Activated naive CD8-positive, alpha-beta T cell treated with anti-CD3 and anti-CD28 coated beads, Interleukin-2, amount 50 U/mL, for 24 hours (primary cell): Measurements from ENCODE around the gene CPT1A.

Experiments
- ATAC-seq: fragments of 150-1000 bp; cut with Tn5 transposase; one replicate; pipeline ENCODE4 v1.10.0; 2021
- DNase-seq: peaks from one replicate; pipeline ENCODE4 v3.0.0; 2021
- H3K27ac Mint-ChIP-seq: one replicate; pipeline ENCODE4 v1.8.0; 2021; ENCODE audit warnings: mild to moderate bottlenecking, mixed read lengths
- H3K27me3 Mint-ChIP-seq: one replicate; pipeline ENCODE4 v1.8.0; 2021; ENCODE audit warnings: mixed read lengths
- H3K36me3 Mint-ChIP-seq: one replicate; pipeline ENCODE4 v1.8.0; 2021; ENCODE audit warnings: low read depth, mixed read lengths
- H3K4me1 Mint-ChIP-seq: one replicate; pipeline ENCODE4 v1.8.0; 2021; ENCODE audit warnings: mixed read lengths
- H3K4me3 Mint-ChIP-seq: one replicate; pipeline ENCODE4 v1.8.0; 2021; ENCODE audit warnings: mild to moderate bottlenecking, moderate library complexity, mixed read lengths
- H3K9me3 Mint-ChIP-seq: one replicate; pipeline ENCODE4 v1.8.0; 2021; ENCODE audit warnings: mixed read lengths

The CPT1A gene

DNA sequence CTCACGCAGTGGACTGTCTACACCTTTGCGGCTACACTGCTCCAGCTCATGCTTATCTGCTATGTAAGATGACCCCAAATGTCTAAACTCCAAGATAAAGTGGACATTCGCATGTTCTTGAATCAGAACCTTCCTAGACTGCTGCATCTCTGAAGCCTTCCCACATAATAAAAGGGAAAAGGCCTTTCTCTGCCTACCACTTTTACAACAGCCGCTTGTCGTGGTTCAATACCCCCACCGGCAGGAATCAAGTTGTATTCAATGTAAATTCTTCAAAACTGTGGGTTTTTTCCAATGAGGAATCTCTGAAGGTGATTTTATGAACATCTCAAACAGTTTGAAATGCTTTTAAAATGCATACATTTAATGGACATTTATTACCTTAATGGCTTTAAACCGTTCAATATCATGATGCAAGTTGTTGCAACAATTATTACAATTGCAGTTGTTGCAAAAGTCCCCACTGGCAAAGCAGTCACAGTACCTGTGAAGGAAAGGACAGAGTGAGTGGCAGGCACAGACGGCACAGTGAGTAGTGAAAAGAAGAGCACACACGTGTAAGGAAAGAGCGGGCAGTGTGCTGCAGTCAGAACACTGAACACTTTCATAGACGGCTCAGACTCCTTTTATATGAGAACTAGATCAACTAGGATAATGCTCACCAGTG, 126.1 kb downstream of the CPT1A start:
- Mint-ChIP-seq H3K4me3 (no peak overlapping the region), H3K4me1 (no peaks in the 10 kb centered on the region), H3K9me3 (peaks cover 15% of the 10 kb centered on the region), H3K36me3 (peaks cover 10% of the 10 kb centered on the region), H3K27ac (no peak overlapping the region), H3K27me3 (peaks cover 2% of the 10 kb centered on the region)
- ATAC-seq (no peak), DNase-seq (no peak)

GRCh38 chr11:68714060-68714856, 127.5 kb downstream of the CPT1A start:
- Mint-ChIP-seq H3K27ac (no peak overlapping the region), H3K36me3 (peaks cover 3% of the 10 kb centered on the region)
- ATAC-seq = no peak

GRCh38 chr11:68711114-68711513, 130.6 kb downstream of the CPT1A start:
- Mint-ChIP-seq H3K27me3 (no peaks in the 10 kb centered on the region), H3K9me3 (no peaks in the 10 kb centered on the region), H3K27ac (no peak overlapping the region), H3K4me1 (no peaks in the 10 kb centered on the region), H3K36me3 (no peaks in the 10 kb centered on the region), H3K4me3 (no peak overlapping the region)
- DNase-seq (no peak), ATAC-seq (no peak)

More at GRCh38 chr11:68714060-68714856, 127.5 kb downstream of the CPT1A start:
- H3K9me3 Mint-ChIP-seq = peaks cover 4% of the 10 kb centered on the region
- no peak for DNase-seq
- no peaks in the 10 kb centered on the region for H3K27me3 Mint-ChIP-seq
- no peak overlapping the region for H3K4me3 Mint-ChIP-seq
- no peaks in the 10 kb centered on the region for H3K4me1 Mint-ChIP-seq

- DNase-seq (no peak), ATAC-seq (no peak)
- no peak overlapping the region for H3K27ac Mint-ChIP-seq
- H3K9me3 Mint-ChIP-seq = no peaks in the 10 kb centered on the region
- no peaks in the 10 kb centered on the region for H3K27me3 Mint-ChIP-seq
- H3K4me1 Mint-ChIP-seq = no peaks in the 10 kb centered on the region
- H3K4me3 Mint-ChIP-seq = no peak overlapping the region
- no peaks in the 10 kb centered on the region for H3K36me3 Mint-ChIP-seq
Measured at GRCh38 chr11:68710409-68710808, 131.3 kb downstream of the CPT1A start.

DNA sequence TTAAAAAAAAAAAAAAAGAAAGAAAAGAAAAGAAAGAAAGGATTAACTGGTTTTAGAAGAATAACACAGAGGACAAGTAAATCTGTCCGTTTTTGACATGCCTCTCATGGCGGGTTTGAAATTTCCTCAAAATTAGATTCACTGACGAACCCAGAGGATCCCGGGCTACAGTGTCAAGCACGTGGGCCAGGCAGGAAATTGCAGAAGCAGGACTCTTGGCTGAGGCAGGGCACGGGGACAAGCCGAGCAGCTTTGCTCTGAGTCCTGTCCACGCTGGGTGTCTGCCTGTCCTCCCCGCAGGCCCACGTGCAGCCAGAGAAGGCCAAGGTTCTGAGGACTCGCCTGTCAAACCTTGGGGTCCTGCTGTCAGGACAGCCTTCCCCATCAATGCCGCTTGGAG, 132.7 kb downstream of the CPT1A start:
- Mint-ChIP-seq H3K27ac (no peak overlapping the region), H3K9me3 (no peaks in the 10 kb centered on the region), H3K4me3 (no peak overlapping the region), H3K27me3 (no peaks in the 10 kb centered on the region), H3K4me1 (no peaks in the 10 kb centered on the region), H3K36me3 (no peaks in the 10 kb centered on the region)
- ATAC-seq (no peak), DNase-seq (no peak)

DNA sequence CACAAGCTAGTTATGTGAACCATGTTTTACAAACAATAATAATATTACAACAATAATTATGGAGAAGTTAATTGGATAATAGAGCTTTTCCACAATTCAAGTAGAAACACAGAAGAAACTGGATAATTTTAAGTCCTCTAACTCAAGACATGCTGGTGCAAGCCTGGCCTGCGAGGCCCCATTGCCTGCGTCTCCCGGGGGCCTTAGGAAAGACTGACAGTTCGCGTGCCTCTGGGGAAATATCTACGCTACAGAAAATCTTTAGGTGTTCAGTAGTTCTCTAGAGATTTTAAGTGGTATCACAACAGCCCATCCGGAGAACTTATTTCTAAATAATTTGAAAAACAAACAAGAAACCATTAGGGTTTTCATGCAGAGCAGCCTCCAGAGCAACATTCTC, 134.2 kb downstream of the CPT1A start:
- H3K27ac Mint-ChIP-seq = no peak overlapping the region
- no peaks in the 10 kb centered on the region for H3K4me1 Mint-ChIP-seq
- no peak for DNase-seq
- no peak for ATAC-seq
- no peaks in the 10 kb centered on the region for H3K36me3 Mint-ChIP-seq
- no peaks in the 10 kb centered on the region for H3K27me3 Mint-ChIP-seq
- no peak overlapping the region for H3K4me3 Mint-ChIP-seq
- H3K9me3 Mint-ChIP-seq = no peaks in the 10 kb centered on the region

DNA sequence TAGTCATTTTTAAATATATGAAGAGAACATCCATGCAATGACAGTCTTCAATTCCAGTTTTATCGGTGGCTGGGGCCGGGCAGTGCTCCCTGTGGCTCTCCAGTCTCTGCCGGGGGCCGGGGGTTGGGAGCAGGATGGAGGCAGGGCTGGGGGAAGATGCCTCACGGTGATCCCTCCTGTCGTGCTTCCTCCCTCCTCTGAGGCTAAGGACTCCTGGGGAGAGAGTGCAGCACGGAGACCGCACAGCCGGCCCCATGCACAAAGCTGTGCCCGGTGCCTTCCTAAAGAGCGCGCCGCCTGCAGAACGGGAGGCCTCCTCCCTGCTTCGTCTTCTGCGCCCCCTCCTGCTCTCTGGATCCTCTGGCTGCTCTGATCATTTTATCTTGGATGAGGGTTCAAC, 136.8 kb downstream of the CPT1A start:
- DNase-seq = no peak
- Mint-ChIP-seq H3K27ac (no peak overlapping the region), H3K4me1 (no peaks in the 10 kb centered on the region), H3K36me3 (no peaks in the 10 kb centered on the region), H3K9me3 (no peaks in the 10 kb centered on the region), H3K27me3 (no peaks in the 10 kb centered on the region), H3K4me3 (no peak overlapping the region)
- ATAC-seq = no peak
